Suprapubic skin (tissue), 4 donors: Measurements from ENCODE around the gene ARMC10. TPM values are rescaled to one million over a fixed set of nuclear protein-coding genes. Genes with fewer than 3 reads are reported as not detected.

Experiments
- DNase-seq, 2 donors: peaks; one replicate each; pipeline ENCODE4 v3.0.0-alpha.2; 2019; ENCODE audit warnings: low spot score in 2 of 2
- H3K27ac ChIP-seq: fragments of 200-600 bp; sonication (generic); one replicate; pipeline ENCODE4 v1.5.1; 2019
- H3K27me3 ChIP-seq: fragments of 200-600 bp; sonication (generic); one replicate; pipeline ENCODE4 v1.5.1; 2019
- H3K36me3 ChIP-seq: fragments of 200-600 bp; sonication (generic); one replicate; pipeline ENCODE4 v1.5.1; 2019
- H3K4me1 ChIP-seq: fragments of 200-600 bp; sonication (generic); one replicate; pipeline ENCODE4 v1.5.1; 2019
- H3K4me3 ChIP-seq: fragments of 200-600 bp; sonication (generic); one replicate; pipeline ENCODE4 v1.5.1; 2019; ENCODE audit warnings: mild to moderate bottlenecking
- H3K9me3 ChIP-seq: fragments of 200-600 bp; sonication (generic); one replicate; pipeline ENCODE4 v1.5.1; 2019
- CTCF ChIP-seq, 2 donors: fragments of 200-600 bp in 1 of 2; fragments of 450-650 bp in 1 of 2; sonication (generic) in 1 of 2; IDR thresholded peaks; one replicate each; pipeline ENCODE4 v1.5.1; 2016 to 2019; ENCODE audit warnings: antibody characterized with exemption in 2 of 2, mild to moderate bottlenecking in 1 of 2, moderate library complexity in 1 of 2
- EP300 ChIP-seq: sonication (generic); formaldehyde crosslinking; IDR thresholded peaks from one replicate; pipeline ENCODE4 v1.6.1; 2017; ENCODE audit warnings: antibody characterized with exemption
- POLR2A ChIP-seq, 2 donors: fragments of 450-650 bp; IDR thresholded peaks; one replicate each; pipeline ENCODE4 v1.6.1; 2017; ENCODE audit warnings: antibody characterized with exemption in 2 of 2, mild to moderate bottlenecking in 2 of 2, moderate library complexity in 2 of 2
- POLR2AphosphoS5 ChIP-seq, 3 donors: sonication (generic); formaldehyde crosslinking; IDR thresholded peaks; one replicate each; pipeline ENCODE4 v1.6.1; 2017; ENCODE audit warnings: antibody characterized with exemption in 3 of 3
- WGBS: methylation state at CpG from one replicate; pipeline ENCODE4 v1.1.5; 2018; 5-methylcytosine and 5-hydroxymethylcytosine counted together
- total RNA-seq, 4 donors: library from RNA; depleted of rRNA; stranded (reverse); fragments of >200 nt; gene quantifications; one replicate each; pipeline ENCODE4 v1.1.0, GENCODE V29; 2016

Gene ARMC10
- total RNA-seq, 4 donors from 2014 or later, result 37.2 to 60.0 (median 50.0) TPM

- Histone ChIP-seq H3K9me3 (no peaks in the 10 kb centered on the region), H3K36me3 (no peaks in the 10 kb centered on the region), H3K4me3 (no peak overlapping the region), H3K27me3 (no peaks in the 10 kb centered on the region), H3K4me1 (peaks cover 5% of the 10 kb centered on the region), H3K27ac (no peak overlapping the region)
- TF ChIP-seq CTCF (IDR thresholded peaks at IDR 0.05), result no peak
- TF ChIP-seq POLR2A (IDR thresholded peaks at IDR 0.05), result no peak
- no peak for TF ChIP-seq POLR2AphosphoS5 (IDR thresholded peaks at IDR 0.05)
- TF ChIP-seq EP300, result no peak
- no peak for DNase-seq
- WGBS, result 33% methylated on average over 2 of the region's 2 CpGs
Measured at GRCh38 chr7:103059471-103059870, 15.5 kb upstream of the ARMC10 start.

GRCh38 chr7:103063895-103064294, 11.0 kb upstream of the ARMC10 start:
- Histone ChIP-seq H3K9me3 (no peaks in the 10 kb centered on the region), H3K27ac (no peak overlapping the region), H3K36me3 (no peaks in the 10 kb centered on the region), H3K27me3 (no peaks in the 10 kb centered on the region), H3K4me1 (peaks cover 5% of the 10 kb centered on the region), H3K4me3 (no peak overlapping the region)
- 88% methylated on average over 3 of the region's 3 CpGs for WGBS
- TF ChIP-seq POLR2A (IDR thresholded peaks at IDR 0.05), result no peak
- no peak for DNase-seq

- DNase-seq, result no peak
- Histone ChIP-seq H3K27me3 (no peaks in the 10 kb centered on the region), H3K4me1 (no peaks in the 10 kb centered on the region), H3K9me3 (no peaks in the 10 kb centered on the region), H3K4me3 (no peak overlapping the region), H3K36me3 (no peaks in the 10 kb centered on the region), H3K27ac (no peak overlapping the region)
- 18% methylated on average over 1 of the region's 1 CpG for WGBS
- TF ChIP-seq CTCF (IDR thresholded peaks at IDR 0.05) (no peak), POLR2A (IDR thresholded peaks at IDR 0.05) (no peak), EP300 (no peak), POLR2AphosphoS5 (IDR thresholded peaks at IDR 0.05) (no peak)
Measured at GRCh38 chr7:103065667-103066066, 9.3 kb upstream of the ARMC10 start.

GRCh38 chr7:103068414-103069403, 6.2 kb upstream of the ARMC10 start:
- no peaks in the 10 kb centered on the region for H3K36me3 ChIP-seq
- no peaks in the 10 kb centered on the region for H3K9me3 ChIP-seq
- 89% methylated on average over 23 of the region's 23 CpGs for WGBS
- no peaks in the 10 kb centered on the region for H3K27me3 ChIP-seq
- no peak for TF ChIP-seq POLR2A (IDR thresholded peaks at IDR 0.05)
- no peak for TF ChIP-seq EP300
- no peak for TF ChIP-seq POLR2AphosphoS5 (IDR thresholded peaks at IDR 0.05)
- no peak for TF ChIP-seq CTCF (IDR thresholded peaks at IDR 0.05)
- H3K4me3 ChIP-seq, result no peak overlapping the region
- peaks cover 3% of the 10 kb centered on the region for H3K4me1 ChIP-seq
- no peak for DNase-seq
- no peak overlapping the region for H3K27ac ChIP-seq

- no peaks in the 10 kb centered on the region for H3K27me3 ChIP-seq
- 90% methylated on average over 2 of the region's 2 CpGs for WGBS
- TF ChIP-seq POLR2AphosphoS5 (IDR thresholded peaks at IDR 0.05) (no peak), EP300 (no peak), POLR2A (IDR thresholded peaks at IDR 0.05) (no peak), CTCF (IDR thresholded peaks at IDR 0.05) (no peak)
- H3K9me3 ChIP-seq, result no peaks in the 10 kb centered on the region
- DNase-seq, result no peak
- no peak overlapping the region for H3K27ac ChIP-seq
- peaks cover 13% of the 10 kb centered on the region for H3K4me1 ChIP-seq
- H3K4me3 ChIP-seq, result no peak overlapping the region
- no peaks in the 10 kb centered on the region for H3K36me3 ChIP-seq
Measured at GRCh38 chr7:103071000-103071399, 3.9 kb upstream of the ARMC10 start.
